Kidney epithelial cell (primary cell): ENCODE results near the gene PRKCA. TPM values are rescaled to one million over a fixed set of nuclear protein-coding genes. Genes with fewer than 3 reads are reported as not detected.

Source experiments
- DNase-seq: peaks from one replicate; pipeline ENCODE4 v3.0.0-alpha.2; 2010; ENCODE audit warnings: low read depth
- H3K27me3 ChIP-seq: 2 replicates; pipeline ENCODE4 v1.6.0; 2011; ENCODE audit warnings: low read length; ENCODE audit not compliant: control insufficient read depth, insufficient read depth
- H3K36me3 ChIP-seq: 2 replicates; pipeline ENCODE4 v1.5.1; 2011; ENCODE audit warnings: low read length; ENCODE audit not compliant: control insufficient read depth, insufficient read depth
- H3K4me3 ChIP-seq: 2 replicates; pipeline ENCODE4 v1.5.1; 2011; ENCODE audit warnings: low read depth, mild to moderate bottlenecking, control low read depth, low read length
- CTCF ChIP-seq: IDR thresholded peaks from 2 replicates; pipeline ENCODE4 v1.5.1; 2011; ENCODE audit warnings: mild to moderate bottlenecking, moderate library complexity, low read length, control low read depth, inconsistent platforms; ENCODE audit not compliant: insufficient read depth, poor library complexity, severe bottlenecking
- total RNA-seq: library from RNA; depleted of rRNA; stranded (reverse); fragments of >200 nt; gene quantifications from 2 replicates; pipeline ENCODE4 v1.2.3, GENCODE V29; 2015

Gene PRKCA
- total RNA-seq, 1 donor from 2014 or later, result 5.7 TPM

GRCh38 chr17:66495035-66495434 is 192.6 kb downstream of the PRKCA start:
- Histone ChIP-seq H3K27me3 (no peaks in the 10 kb centered on the region), H3K36me3 (no peaks in the 10 kb centered on the region), H3K4me3 (no peak overlapping the region)
- no peak for DNase-seq
- TF ChIP-seq CTCF, result no peak

- TF ChIP-seq CTCF, result no peak
- Histone ChIP-seq H3K36me3 (no peaks in the 10 kb centered on the region), H3K27me3 (no peaks in the 10 kb centered on the region), H3K4me3 (no peak overlapping the region)
- DNase-seq, result no peak
These were observed 193.9 kb downstream of the PRKCA start for GRCh38 chr17:66496306-66496705.

GRCh38 chr17:66498580-66498979 is 196.2 kb downstream of the PRKCA start:
- Histone ChIP-seq H3K36me3 (no peaks in the 10 kb centered on the region), H3K27me3 (no peaks in the 10 kb centered on the region), H3K4me3 (no peak overlapping the region)
- no peak for TF ChIP-seq CTCF
- DNase-seq, result no peak

GRCh38 chr17:66506641-66507040 is 204.2 kb downstream of the PRKCA start:
- no peaks in the 10 kb centered on the region for H3K36me3 ChIP-seq
- TF ChIP-seq CTCF, result no peak
- H3K4me3 ChIP-seq, result no peak overlapping the region
- no peaks in the 10 kb centered on the region for H3K27me3 ChIP-seq
- no peak for DNase-seq

GRCh38 chr17:66507103-66507923 is 204.9 kb downstream of the PRKCA start:
- DNase-seq, result no peak
- Histone ChIP-seq H3K4me3 (no peak overlapping the region), H3K27me3 (no peaks in the 10 kb centered on the region), H3K36me3 (no peaks in the 10 kb centered on the region)
- no peak for TF ChIP-seq CTCF
